GM18868 (cell line): Measurements from ENCODE around the gene DMXL1.
"Not testable (repeated sequence)": the region's sequence is repeated elsewhere in the genome, so short reads cannot be mapped to it uniquely, and the experiment has no call there.

Experiments
- ATAC-seq: cut with Tn5 transposase; IDR thresholded peaks from one replicate; pipeline ENCODE4 v1.9.1; 2021; ENCODE audit warnings: mild to moderate bottlenecking, moderate library complexity; ENCODE audit not compliant: unreplicated experiment

The DMXL1 gene

GRCh38 chr5:119190470-119191095, 119.7 kb downstream of the DMXL1 start:
- no peak for ATAC-seq

DNA sequence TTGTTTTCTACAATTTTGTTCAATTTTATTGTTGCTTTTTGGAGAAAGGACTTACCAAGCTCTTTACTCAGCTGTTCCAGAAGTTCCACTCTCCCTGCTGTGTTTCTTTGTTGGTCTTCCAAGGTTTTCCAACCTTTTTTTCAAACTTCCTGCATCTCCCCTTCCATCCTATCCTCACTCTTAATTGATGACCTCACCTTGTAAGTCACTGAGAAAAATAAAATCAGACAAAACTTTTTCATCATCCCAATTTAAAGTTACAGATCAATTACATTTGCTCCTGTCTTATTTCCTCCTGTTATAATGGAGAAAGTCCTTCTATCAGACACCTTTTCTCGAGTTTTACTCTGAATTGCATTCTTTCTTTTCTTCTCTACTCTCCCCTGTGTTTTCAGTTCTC, 121.1 kb downstream of the DMXL1 start:
- no peak for ATAC-seq

DNA sequence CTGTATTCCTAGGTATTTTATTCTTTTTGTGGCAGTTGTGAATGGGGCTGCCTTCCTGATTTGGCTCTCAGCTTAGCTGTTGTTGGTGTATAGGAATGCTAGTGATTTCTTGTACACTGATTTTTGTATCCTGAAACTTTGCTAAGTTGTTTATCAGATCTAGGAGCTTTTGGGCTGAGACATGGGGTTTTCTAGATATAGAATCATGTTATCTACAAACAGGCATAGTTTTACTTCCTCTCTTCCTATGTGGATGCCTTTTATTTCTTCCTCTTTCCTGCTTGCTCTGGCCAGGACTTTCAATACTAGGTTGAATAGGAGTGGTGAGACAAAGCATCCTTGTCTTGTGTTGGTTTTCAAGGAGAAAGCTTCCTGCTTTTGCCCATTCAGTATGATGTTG, 129.9 kb downstream of the DMXL1 start:
- ATAC-seq = no peak

DNA sequence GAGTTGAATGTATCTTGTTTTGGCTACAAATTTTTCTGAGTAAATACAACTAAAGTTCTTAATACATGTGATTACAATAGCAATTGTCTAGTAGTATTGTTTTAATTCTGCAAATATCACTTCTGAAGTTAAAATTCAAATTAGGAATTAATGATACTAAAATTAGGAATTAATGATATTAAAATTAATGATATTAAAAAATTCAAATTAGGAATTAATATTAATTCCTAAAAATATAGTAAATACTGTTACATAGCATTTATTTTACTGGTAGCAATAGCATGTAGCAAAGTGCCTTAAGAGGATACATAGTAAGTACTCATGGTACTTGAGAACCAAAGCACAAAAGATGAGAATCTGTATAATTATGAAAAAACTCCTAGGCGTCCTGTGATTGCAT, 136.2 kb downstream of the DMXL1 start:
- no peak for ATAC-seq

GRCh38 chr5:119212026-119212425, 141.1 kb downstream of the DMXL1 start:
- ATAC-seq = no peak

GRCh38 chr5:119212676-119213075, 141.8 kb downstream of the DMXL1 start:
- no peak for ATAC-seq

DNA sequence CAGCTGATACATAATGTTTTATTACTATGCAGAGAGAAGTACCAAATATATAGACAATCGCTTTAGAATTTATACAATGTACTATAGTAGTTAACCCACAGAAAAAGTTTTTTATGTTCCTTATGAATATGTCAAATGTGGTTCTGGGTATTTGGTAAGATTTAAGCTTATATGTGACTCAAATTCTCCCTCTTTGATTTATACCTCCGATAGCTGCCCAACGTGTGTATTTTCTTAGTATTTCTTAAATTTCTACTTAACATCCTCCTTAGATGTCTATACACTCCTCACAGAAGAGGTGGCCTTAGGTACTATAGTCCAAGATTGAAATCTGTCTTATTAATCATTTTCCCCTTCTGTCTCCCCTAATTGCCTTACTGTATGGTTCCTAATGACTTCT, 146.3 kb downstream of the DMXL1 start:
- ATAC-seq = no peak

GRCh38 chr5:119218830-119219782, 148.2 kb downstream of the DMXL1 start:
- ATAC-seq = no peak

- peak; percentile 99 for ATAC-seq
Measured at GRCh38 chr5:119220576-119221197, 149.8 kb downstream of the DMXL1 start.

DNA sequence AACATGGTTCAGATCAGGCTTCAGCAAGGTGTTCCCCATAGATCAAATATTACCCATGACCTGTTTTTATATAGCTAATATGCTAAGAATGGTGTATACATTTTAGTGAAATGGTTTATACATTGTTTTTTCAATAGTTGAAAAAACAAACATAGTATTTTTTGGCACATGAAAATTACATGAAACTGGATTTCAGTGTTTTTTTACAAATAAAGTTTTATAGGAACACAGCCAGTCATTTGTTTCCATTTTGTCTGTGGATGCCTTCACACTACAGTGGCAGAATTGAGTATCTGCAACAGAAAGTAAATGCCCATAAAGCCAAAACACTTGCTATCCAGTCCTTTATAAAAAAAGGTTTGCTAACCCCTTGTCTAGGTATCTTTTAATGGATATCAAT, 150.4 kb downstream of the DMXL1 start:
- no peak for ATAC-seq

GRCh38 chr5:119229950-119230349, 159.1 kb downstream of the DMXL1 start:
- ATAC-seq = no peak

- ATAC-seq = no peak
Measured at GRCh38 chr5:119238265-119239118, 167.6 kb downstream of the DMXL1 start.

DNA sequence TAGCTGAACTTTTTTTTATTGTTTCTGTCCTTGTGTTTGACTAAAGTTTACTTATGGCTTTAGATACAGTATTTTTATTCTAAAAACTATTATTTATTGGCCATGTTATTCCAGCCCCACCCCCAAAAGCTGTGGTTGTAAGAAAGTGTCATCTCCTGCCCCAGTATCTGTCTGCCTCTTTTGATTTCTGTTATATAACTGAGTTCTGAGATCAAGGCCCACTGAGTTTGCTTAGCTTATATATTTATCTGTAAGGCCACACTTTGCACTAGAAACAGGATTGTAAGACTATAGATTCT, 168.2 kb downstream of the DMXL1 start:
- ATAC-seq = no peak

DNA sequence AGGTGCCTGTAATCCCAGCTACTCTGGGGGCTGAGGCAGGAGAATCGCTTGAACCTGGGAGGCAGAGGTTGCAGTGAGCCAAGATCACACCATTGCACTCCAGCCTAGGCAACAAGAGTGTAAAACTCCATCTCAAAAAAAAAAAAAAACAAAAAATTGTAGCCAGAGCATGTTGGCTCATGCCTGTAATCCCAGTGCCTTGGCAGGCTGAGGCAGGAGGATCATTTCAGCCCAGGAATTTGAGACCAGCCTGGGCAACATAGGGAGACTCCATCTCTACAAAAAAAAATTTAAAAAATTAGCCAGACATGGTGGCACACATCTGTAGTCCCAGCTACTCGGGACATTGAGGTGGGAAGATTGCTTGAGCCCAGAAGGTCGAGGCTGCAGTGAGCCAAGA, 168.9 kb downstream of the DMXL1 start:
- ATAC-seq = not testable (repeated sequence)

- ATAC-seq = no peak
Measured at GRCh38 chr5:119243888-119244287, 173.0 kb downstream of the DMXL1 start.

DNA sequence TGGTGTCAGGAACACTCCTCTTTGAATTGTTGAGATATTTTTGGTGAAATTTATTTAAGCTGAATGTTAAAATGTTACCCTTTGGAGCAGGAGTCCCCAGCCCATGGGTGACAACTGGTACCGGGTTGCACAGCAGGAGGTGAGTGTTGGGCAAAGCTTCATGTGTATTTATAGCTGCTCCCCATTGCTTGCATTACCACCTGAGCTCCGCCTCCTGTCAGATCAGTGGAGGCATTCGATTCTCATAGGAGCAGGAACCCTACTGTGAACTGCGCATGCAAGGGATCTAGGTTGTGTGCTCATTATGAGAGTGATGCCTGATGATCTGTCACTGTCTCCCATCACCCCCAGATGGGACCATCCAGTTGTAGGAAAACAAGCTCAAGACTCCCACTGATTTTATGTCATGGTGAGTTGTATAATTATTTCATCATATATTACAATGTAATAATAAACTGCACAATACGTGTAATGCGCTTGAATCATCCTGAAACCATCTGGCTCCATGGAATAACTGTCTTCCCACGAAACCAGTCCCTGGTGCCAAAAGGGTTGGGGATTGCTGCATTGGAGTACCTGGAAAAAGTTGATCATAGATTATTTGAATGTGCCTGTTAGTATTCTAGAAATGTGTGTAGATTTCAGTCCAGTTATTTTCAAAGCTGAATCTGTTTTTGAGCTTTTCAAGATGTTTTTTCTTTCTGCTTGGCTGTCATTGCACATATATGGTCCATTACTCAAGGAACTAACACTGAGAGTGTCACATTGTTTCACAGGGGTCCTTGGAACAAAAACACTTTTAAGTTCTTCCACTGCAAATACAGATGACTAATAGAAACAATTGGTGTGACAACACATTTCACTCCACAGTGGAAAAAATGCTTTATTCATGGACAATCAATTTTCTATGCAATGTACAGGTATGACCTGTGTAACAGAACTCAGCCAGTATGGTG, 180.3 kb downstream of the DMXL1 start:
- no peak for ATAC-seq

DNA sequence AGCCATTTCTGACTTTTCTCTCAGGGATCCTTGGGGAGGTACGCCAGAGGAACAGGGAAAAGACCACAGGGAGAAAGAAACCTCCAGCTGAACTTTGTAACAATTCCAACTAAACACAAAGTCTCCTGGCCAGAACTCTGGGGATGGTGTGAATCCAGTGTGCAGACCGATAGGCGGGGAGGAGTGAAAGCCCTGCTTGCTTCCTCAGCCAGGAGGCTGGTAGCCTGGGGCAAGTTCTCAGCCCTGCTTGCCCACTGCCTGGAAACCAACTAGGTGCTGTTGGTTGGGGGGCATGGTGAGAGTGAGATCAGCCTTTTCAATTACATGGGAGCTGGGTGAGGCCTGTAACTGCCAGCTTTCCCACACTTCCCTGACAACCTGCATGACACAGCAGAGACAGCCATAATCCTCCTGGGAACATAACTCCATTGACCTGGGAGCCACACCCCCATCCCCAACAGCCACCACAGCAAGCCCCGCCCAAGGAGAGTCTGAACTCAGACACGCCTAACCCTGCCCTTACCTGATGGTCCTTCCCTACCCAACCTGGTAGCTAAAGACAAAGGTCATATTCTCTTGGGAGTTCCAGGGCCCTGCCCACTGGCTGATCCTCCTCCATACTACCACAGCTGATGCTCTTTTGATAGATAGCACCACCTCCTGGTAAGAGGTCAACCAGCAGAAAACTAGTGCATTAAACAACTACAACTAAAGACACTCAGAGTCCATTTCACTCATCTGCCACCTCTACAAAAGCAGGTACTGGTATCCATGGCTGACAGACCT, 184.9 kb downstream of the DMXL1 start:
- ATAC-seq = no peak

DNA sequence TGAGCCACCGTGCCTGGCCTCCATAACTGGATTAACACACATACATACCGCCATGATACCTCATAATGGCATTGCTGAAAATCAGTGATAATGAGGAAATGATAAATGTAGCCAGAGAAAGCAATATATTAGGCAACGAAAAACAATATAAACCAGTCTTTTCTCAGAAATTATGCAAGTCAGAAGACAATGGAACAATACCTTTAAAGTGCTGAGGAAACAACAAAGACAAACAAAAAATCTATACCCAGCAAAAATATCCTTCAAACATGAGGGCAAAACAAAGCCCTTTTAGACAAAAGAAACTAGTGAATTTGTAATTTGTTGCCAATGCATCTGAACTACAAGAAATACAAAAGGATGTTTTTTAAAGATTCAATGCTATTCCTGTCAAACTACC, 186.7 kb downstream of the DMXL1 start:
- no peak for ATAC-seq

DNA sequence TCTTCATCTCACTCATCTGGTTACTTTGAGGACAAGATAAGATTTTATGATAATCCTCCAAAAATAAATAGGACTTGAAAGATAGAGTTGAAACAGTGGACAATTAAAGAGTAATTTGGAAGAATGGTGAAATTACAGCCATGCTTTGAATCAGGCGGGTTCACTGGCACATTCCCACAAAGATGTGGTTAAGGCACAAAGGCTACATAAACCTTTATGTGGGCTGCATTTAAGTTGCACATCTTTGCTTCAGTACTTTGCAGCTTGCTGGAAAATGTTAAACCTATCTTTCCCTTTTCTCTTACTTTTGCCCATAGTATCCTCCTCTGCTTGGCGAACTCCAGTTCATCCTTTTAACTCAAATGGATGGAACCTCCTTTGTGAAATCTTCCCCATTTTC, 192.8 kb downstream of the DMXL1 start:
- no peak for ATAC-seq
